PFSK-1 (cell line): ENCODE results near the gene PAX2.

Experiments used
- FOXP2 ChIP-seq: optimal IDR thresholded peaks from 2 replicates; pipeline ENCODE3; 2011; ENCODE audit warnings: borderline replicate concordance, control low read depth, inconsistent platforms; ENCODE audit not compliant: insufficient read depth; ENCODE audit errors: extremely low read length, extremely low read depth
- POLR2AphosphoS5 ChIP-seq: IDR thresholded peaks from 2 replicates; pipeline ENCODE4 v1.6.1; 2012; ENCODE audit warnings: low read depth, mild to moderate bottlenecking, control low read depth, low read length, moderate library complexity
- REST ChIP-seq, 2 experiments: IDR thresholded peaks; 2 replicates each; pipeline versions ENCODE4 v1.6.1 to v1.8.0; 2011 to 2012; ENCODE audit warnings: low read depth in 2 of 2, low read length in 2 of 2, control low read depth in 1 of 2, inconsistent platforms in 1 of 2, mild to moderate bottlenecking in 1 of 2, moderate library complexity in 1 of 2; ENCODE audit not compliant: insufficient read depth in 1 of 2
- SIN3A ChIP-seq: IDR thresholded peaks from 2 replicates; pipeline ENCODE4 v1.6.1; 2012; ENCODE audit warnings: mild to moderate bottlenecking, low read length, moderate library complexity, borderline replicate concordance; ENCODE audit not compliant: insufficient read depth
- TAF1 ChIP-seq: IDR thresholded peaks from 2 replicates; pipeline ENCODE4 v1.6.1; 2012; ENCODE audit warnings: low read length, control low read depth, borderline replicate concordance; ENCODE audit not compliant: insufficient read depth

Gene PAX2

GRCh38 chr10:100745882-100746783 is 751 bp downstream of the PAX2 start:
- TF ChIP-seq TAF1: no peak
- TF ChIP-seq POLR2AphosphoS5: no peak
- TF ChIP-seq SIN3A: no peak
- TF ChIP-seq REST (IDR thresholded peaks at IDR 0.05; ENCODE audit: insufficient read depth in 1 of 2, low read depth in 2 of 2, low read length in 2 of 2): no peak
- TF ChIP-seq FOXP2: no peak

- TF ChIP-seq FOXP2 (no peak), SIN3A (no peak), POLR2AphosphoS5 (no peak), TAF1 (no peak), REST (IDR thresholded peaks at IDR 0.05; ENCODE audit: insufficient read depth in 1 of 2, low read depth in 2 of 2, low read length in 2 of 2) (no peak)
These were observed 1.5 kb downstream of the PAX2 start for GRCh38 chr10:100746784-100747455.

DNA sequence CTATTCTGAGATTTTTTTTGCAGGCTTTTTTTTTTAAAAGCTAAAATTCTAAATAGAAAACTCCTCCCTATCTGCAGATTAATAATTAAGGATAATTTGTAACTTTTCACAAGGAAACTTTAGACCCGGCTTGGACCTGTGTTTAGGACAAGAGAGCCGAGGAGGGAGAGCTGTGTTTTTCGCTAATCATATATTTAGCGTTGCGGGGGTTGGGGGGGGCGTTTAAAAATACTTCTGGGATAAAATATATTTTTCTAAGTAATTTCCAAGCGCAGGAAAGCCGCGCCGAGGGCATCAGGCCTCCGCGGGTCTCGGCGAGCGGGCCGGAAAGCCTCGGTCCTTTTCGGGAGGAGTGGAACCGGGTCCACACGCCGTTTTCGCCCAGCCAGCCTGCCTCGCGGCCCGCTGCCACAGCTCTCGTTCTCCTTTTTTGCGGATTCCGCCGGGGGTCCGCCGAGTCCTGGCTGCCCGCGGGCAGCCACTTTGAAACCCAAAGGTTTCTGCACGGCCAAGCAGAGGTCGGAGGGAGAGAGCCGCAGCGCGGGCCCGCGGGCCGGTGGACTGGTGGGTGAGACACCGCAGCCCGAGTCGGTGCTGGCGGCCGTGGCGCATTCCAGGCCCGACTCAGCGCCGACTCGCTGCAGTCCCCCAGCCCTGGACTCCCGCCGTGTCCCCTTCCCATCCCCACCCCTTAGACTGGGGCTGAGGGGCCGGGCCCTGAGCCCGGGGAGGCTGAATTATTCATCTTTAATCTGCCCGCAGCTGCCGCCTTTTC is 2.3 kb downstream of the PAX2 start:
- TF ChIP-seq SIN3A: no peak
- no peak for TF ChIP-seq TAF1
- no peak for TF ChIP-seq REST (IDR thresholded peaks at IDR 0.05; ENCODE audit: insufficient read depth in 1 of 2, low read depth in 2 of 2, low read length in 2 of 2)
- TF ChIP-seq FOXP2: no peak

DNA sequence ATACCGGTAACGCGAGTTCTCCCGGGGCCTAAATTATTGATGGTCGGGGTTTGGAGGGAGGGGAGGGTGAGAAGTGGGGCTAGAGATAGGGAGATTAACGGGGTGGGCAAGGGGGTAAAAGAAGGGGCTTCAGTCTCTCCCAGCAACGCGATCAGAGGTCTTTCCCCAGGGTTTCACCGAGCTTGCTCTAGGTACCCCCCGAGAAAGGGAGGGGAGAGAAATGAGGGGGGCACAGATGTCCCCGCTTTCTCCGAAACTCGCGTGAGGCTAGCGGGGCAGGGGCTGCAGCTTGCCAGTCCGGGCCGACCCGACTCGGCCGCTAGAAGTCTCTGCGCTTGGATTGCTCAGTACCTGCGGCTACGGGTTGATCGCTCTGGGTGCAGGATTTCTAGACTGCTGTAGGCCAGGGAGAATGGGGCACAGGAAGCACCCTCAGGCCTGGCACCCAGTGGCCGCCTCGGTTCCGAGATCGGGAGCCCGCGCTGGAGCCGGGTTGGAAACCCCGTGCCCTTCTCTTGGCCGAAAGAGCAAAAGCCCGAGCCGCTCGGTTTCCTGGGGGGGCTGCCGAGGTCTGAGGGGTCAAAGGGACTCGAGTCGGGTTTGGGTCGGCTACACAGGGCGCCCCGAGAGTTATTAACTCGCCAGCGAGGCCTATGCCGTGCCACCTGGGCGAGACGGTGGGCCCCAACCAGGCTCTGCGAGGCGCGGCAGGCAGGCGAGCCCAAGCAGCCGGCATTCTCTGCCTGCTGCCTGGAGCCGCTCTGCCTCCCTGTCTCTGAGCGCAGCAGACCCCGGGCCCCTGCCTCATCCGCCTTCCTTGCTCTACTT is 3.1 kb downstream of the PAX2 start:
- TF ChIP-seq REST (IDR thresholded peaks at IDR 0.05; ENCODE audit: insufficient read depth in 1 of 2, low read depth in 2 of 2, low read length in 2 of 2) (no peak), TAF1 (no peak), SIN3A (no peak), FOXP2 (no peak), POLR2AphosphoS5 (no peak)
